T-helper 2 cell treated with Interferon-gamma antibody and Interleukin-4, amounts not matched to agents 5 μg/mL and 100 μg/mL, for 36 hours (primary cell): ENCODE data around the gene COL6A5.
"Not testable (repeated sequence)": the region's sequence is repeated elsewhere in the genome, so short reads cannot be mapped to it uniquely, and the experiment has no call there.

Source experiments
- DNase-seq: peaks from one replicate; pipeline ENCODE4 v3.0.0; 2021; ENCODE audit warnings: low spot score
- H3K27ac Mint-ChIP-seq: one replicate; pipeline ENCODE4 v1.8.0; 2021; ENCODE audit warnings: mild to moderate bottlenecking, mixed read lengths
- H3K27me3 Mint-ChIP-seq: one replicate; pipeline ENCODE4 v1.8.0; 2021; ENCODE audit warnings: low read depth, mixed read lengths
- H3K36me3 Mint-ChIP-seq: one replicate; pipeline ENCODE4 v1.8.0; 2021; ENCODE audit warnings: low read depth, mixed read lengths
- H3K4me1 Mint-ChIP-seq: one replicate; pipeline ENCODE4 v1.8.0; 2021; ENCODE audit warnings: low read depth, mixed read lengths
- H3K4me3 Mint-ChIP-seq: one replicate; pipeline ENCODE4 v1.8.0; 2022; ENCODE audit warnings: mild to moderate bottlenecking, moderate library complexity, mixed read lengths
- H3K9me3 Mint-ChIP-seq: one replicate; pipeline ENCODE4 v1.8.0; 2021; ENCODE audit warnings: mixed read lengths

COL6A5 gene

GRCh38 chr3:130345487-130346079 lies at the start of gene COL6A5:
TSS of gene COL6A5 (plus strand) at chr3:130345672. CDS start at chr3:130373639, 27,967 bp downstream.
- no peak within 1 kb of the TSS for H3K4me3 Mint-ChIP-seq
- DNase-seq = no peak
- H3K27me3 Mint-ChIP-seq = peaks cover 37% of the 10 kb centered on the region

GRCh38 chr3:130299531-130299930 lies 45.9 kb upstream of the COL6A5 start:
- no peak for DNase-seq
- Mint-ChIP-seq H3K4me1 (no peaks in the 10 kb centered on the region), H3K4me3 (no peak overlapping the region), H3K36me3 (no peaks in the 10 kb centered on the region), H3K27me3 (no peaks in the 10 kb centered on the region), H3K27ac (no peak overlapping the region), H3K9me3 (no peaks in the 10 kb centered on the region)

More at GRCh38 chr3:130345487-130346079, at the start of gene COL6A5:
- Mint-ChIP-seq H3K36me3 (no peaks in the 10 kb centered on the region), H3K27ac (no peak within 1 kb of the TSS), H3K9me3 (no peaks in the 10 kb centered on the region), H3K4me1 (no peaks in the 10 kb centered on the region)

- Mint-ChIP-seq H3K36me3 (no peaks in the 10 kb centered on the region), H3K27ac (no peak overlapping the region), H3K4me1 (no peaks in the 10 kb centered on the region), H3K27me3 (peaks cover 3% of the 10 kb centered on the region), H3K4me3 (no peak overlapping the region), H3K9me3 (no peaks in the 10 kb centered on the region)
- DNase-seq = no peak
These were observed 44.6 kb upstream of the COL6A5 start for GRCh38 chr3:130300888-130301287.

- Mint-ChIP-seq H3K4me3 (no peak overlapping the region), H3K4me1 (no peaks in the 10 kb centered on the region), H3K36me3 (no peaks in the 10 kb centered on the region), H3K9me3 (no peaks in the 10 kb centered on the region), H3K27me3 (peaks cover 4% of the 10 kb centered on the region), H3K27ac (no peak overlapping the region)
- no peak for DNase-seq
These were observed 35.4 kb upstream of the COL6A5 start for GRCh38 chr3:130310109-130310508.

GRCh38 chr3:130312374-130312773 lies 33.1 kb upstream of the COL6A5 start:
- Mint-ChIP-seq H3K4me1 (no peaks in the 10 kb centered on the region), H3K27me3 (peaks cover 2% of the 10 kb centered on the region), H3K4me3 (no peak overlapping the region), H3K36me3 (no peaks in the 10 kb centered on the region), H3K27ac (no peak overlapping the region), H3K9me3 (no peaks in the 10 kb centered on the region)
- DNase-seq = no peak

- Mint-ChIP-seq H3K27ac (no peak overlapping the region), H3K4me3 (no peak overlapping the region), H3K4me1 (no peaks in the 10 kb centered on the region), H3K27me3 (peaks cover 2% of the 10 kb centered on the region), H3K36me3 (no peaks in the 10 kb centered on the region), H3K9me3 (no peaks in the 10 kb centered on the region)
- DNase-seq = no peak
These were observed 29.3 kb upstream of the COL6A5 start for GRCh38 chr3:130316169-130316568.

GRCh38 chr3:130323503-130323902 lies 22.0 kb upstream of the COL6A5 start:
- Mint-ChIP-seq H3K36me3 (no peaks in the 10 kb centered on the region), H3K27ac (no peak overlapping the region), H3K4me3 (no peak overlapping the region), H3K27me3 (peaks cover 1% of the 10 kb centered on the region), H3K4me1 (no peaks in the 10 kb centered on the region), H3K9me3 (no peaks in the 10 kb centered on the region)
- DNase-seq = no peak

GRCh38 chr3:130340766-130341165 lies 4.7 kb upstream of the COL6A5 start:
- Mint-ChIP-seq H3K9me3 (peaks cover 20% of the 10 kb centered on the region), H3K4me1 (no peaks in the 10 kb centered on the region), H3K4me3 (no peak overlapping the region), H3K27ac (no peak overlapping the region), H3K27me3 (peaks cover 18% of the 10 kb centered on the region), H3K36me3 (no peaks in the 10 kb centered on the region)
- no peak for DNase-seq

- Mint-ChIP-seq H3K4me1 (no peaks in the 10 kb centered on the region), H3K36me3 (no peaks in the 10 kb centered on the region), H3K27ac (no peak overlapping the region), H3K27me3 (peaks cover 23% of the 10 kb centered on the region), H3K9me3 (peaks cover 14% of the 10 kb centered on the region), H3K4me3 (no peak overlapping the region)
- DNase-seq = no peak
These were observed 4.1 kb upstream of the COL6A5 start for GRCh38 chr3:130341388-130341787.

- H3K9me3 Mint-ChIP-seq = peaks cover 10% of the 10 kb centered on the region
- peaks cover 26% of the 10 kb centered on the region for H3K27me3 Mint-ChIP-seq
- no peak for DNase-seq
- H3K4me3 Mint-ChIP-seq = no peak overlapping the region
- H3K4me1 Mint-ChIP-seq = no peaks in the 10 kb centered on the region
- H3K27ac Mint-ChIP-seq = no peak overlapping the region
- no peaks in the 10 kb centered on the region for H3K36me3 Mint-ChIP-seq
These were observed 3.6 kb upstream of the COL6A5 start for GRCh38 chr3:130341882-130342281.

GRCh38 chr3:130342821-130343661 lies 2.4 kb upstream of the COL6A5 start:
- Mint-ChIP-seq H3K4me1 (no peaks in the 10 kb centered on the region), H3K27ac (no peak overlapping the region), H3K27me3 (peaks cover 32% of the 10 kb centered on the region), H3K9me3 (peaks cover 4% of the 10 kb centered on the region), H3K4me3 (no peak overlapping the region), H3K36me3 (no peaks in the 10 kb centered on the region)
- no peak for DNase-seq

- H3K9me3 Mint-ChIP-seq, H3K27ac Mint-ChIP-seq, H3K4me3 Mint-ChIP-seq, DNase-seq, H3K4me1 Mint-ChIP-seq, H3K36me3 Mint-ChIP-seq: not testable (repeated sequence)
- H3K27me3 Mint-ChIP-seq = peaks cover 33% of the 10 kb centered on the region
These were observed 2.8 kb downstream of the COL6A5 start for GRCh38 chr3:130348258-130348657.

GRCh38 chr3:130354430-130354829 lies 9.0 kb downstream of the COL6A5 start:
- no peaks in the 10 kb centered on the region for H3K36me3 Mint-ChIP-seq
- H3K4me3 Mint-ChIP-seq = no peak overlapping the region
- peaks cover 3% of the 10 kb centered on the region for H3K27me3 Mint-ChIP-seq
- H3K27ac Mint-ChIP-seq = no peak overlapping the region
- DNase-seq = no peak
- no peaks in the 10 kb centered on the region for H3K9me3 Mint-ChIP-seq
- no peaks in the 10 kb centered on the region for H3K4me1 Mint-ChIP-seq

GRCh38 chr3:130374033-130374432 lies 28.6 kb downstream of the COL6A5 start:
- Mint-ChIP-seq H3K27ac (no peak overlapping the region), H3K36me3 (no peaks in the 10 kb centered on the region)

More at GRCh38 chr3:130374033-130374432, 28.6 kb downstream of the COL6A5 start:
- H3K9me3 Mint-ChIP-seq = no peaks in the 10 kb centered on the region
- H3K4me3 Mint-ChIP-seq = no peak overlapping the region
- no peak for DNase-seq
- H3K4me1 Mint-ChIP-seq = no peaks in the 10 kb centered on the region
- no peaks in the 10 kb centered on the region for H3K27me3 Mint-ChIP-seq
